SU-DHL-6 (cell line): ENCODE data around the gene SKAP2.

Experiments
- H2AFZ ChIP-seq: fragments of 200-600 bp; sonication (generic); 2 replicates; pipeline ENCODE4 v1.6.1; 2014; ENCODE audit warnings: low read depth, mild to moderate bottlenecking, moderate library complexity, mixed read lengths, antibody characterized with exemption, low read length; ENCODE audit not compliant: severe bottlenecking
- H3F3A ChIP-seq: fragments of 200-600 bp; shearing (Covaris generic); 2 replicates; pipeline ENCODE4 v1.6.0; 2016; ENCODE audit warnings: antibody characterized with exemption, mild to moderate bottlenecking; ENCODE audit not compliant: insufficient read depth
- H3K27ac ChIP-seq: fragments of 200-600 bp; sonication (generic); 2 replicates; pipeline ENCODE4 v1.5.1; 2016; ENCODE audit warnings: low read depth, mild to moderate bottlenecking, low read length, moderate library complexity, mixed read lengths
- H3K27me3 ChIP-seq: fragments of 200-600 bp; sonication (generic), shearing (Covaris generic); 2 replicates; pipeline ENCODE4 v1.6.0; 2014; ENCODE audit warnings: mild to moderate bottlenecking, low read length
- H3K36me3 ChIP-seq: fragments of 200-600 bp; sonication (generic); 2 replicates; pipeline ENCODE4 v1.6.1; 2014; ENCODE audit warnings: mild to moderate bottlenecking, low read length, mixed read lengths
- H3K4me2 ChIP-seq: fragments of 300-600, 200-600 bp; shearing (Covaris generic), sonication (generic); 2 replicates; pipeline ENCODE4 v1.6.0; 2014; ENCODE audit warnings: low read length, low read depth, mild to moderate bottlenecking; ENCODE audit not compliant: poor library complexity, severe bottlenecking
- H3K4me3 ChIP-seq: fragments of 200-600 bp; sonication (generic); 2 replicates; pipeline ENCODE4 v1.5.1; 2014; ENCODE audit warnings: antibody characterized with exemption, low read length, mild to moderate bottlenecking, mixed read lengths; ENCODE audit not compliant: insufficient read depth, poor library complexity, severe bottlenecking
- H3K79me2 ChIP-seq: fragments of 200-600 bp; sonication (generic); 2 replicates; pipeline ENCODE4 v1.6.1; 2014; ENCODE audit warnings: mild to moderate bottlenecking, low read length, moderate library complexity; ENCODE audit not compliant: insufficient read depth
- H3K9ac ChIP-seq: fragments of 200-600 bp; sonication (generic); 2 replicates; pipeline ENCODE4 v1.7.0; 2014; ENCODE audit warnings: mild to moderate bottlenecking, low read length
- H3K9me2 ChIP-seq: fragments of 200-600 bp; sonication (generic); replicated peaks from 2 replicates; pipeline ENCODE4 v1.6.1; 2014; ENCODE audit warnings: low read length; ENCODE audit not compliant: insufficient read depth
- H3K9me3 ChIP-seq: fragments of 200-600 bp; sonication (generic); 2 replicates; pipeline ENCODE4 v1.6.1; 2014; ENCODE audit warnings: low read length, mixed read lengths; ENCODE audit not compliant: insufficient read depth
- H4K20me1 ChIP-seq: fragments of 200-600 bp; sonication (generic); 2 replicates; pipeline ENCODE4 v1.6.1; 2014; ENCODE audit warnings: low read depth, mild to moderate bottlenecking, antibody characterized with exemption, low read length, moderate library complexity, mixed read lengths
- CTCF ChIP-seq: fragments of 200-600 bp; sonication (generic); IDR thresholded peaks from one replicate; pipeline ENCODE4 v1.5.1; 2017; ENCODE audit warnings: antibody characterized with exemption, mild to moderate bottlenecking, low read length, moderate library complexity; ENCODE audit not compliant: insufficient read depth, poor library complexity, severe bottlenecking
- EZH2phosphoT487 ChIP-seq: fragments of 200-600 bp; sonication (generic), shearing (Covaris generic); conservative IDR thresholded peaks from 2 replicates; pipeline ENCODE4 v1.6.1; 2018; ENCODE audit warnings: mild to moderate bottlenecking, antibody characterized with exemption, low read length, moderate library complexity, mixed read lengths

Gene SKAP2

GRCh38 chr7:26658389-26659084 is 205.9 kb downstream of the SKAP2 start:
- H3K4me3 ChIP-seq, result no peak overlapping the region
- no peak overlapping the region for H3K9ac ChIP-seq

GRCh38 chr7:26657686-26658388 is 206.6 kb downstream of the SKAP2 start:
- Histone ChIP-seq H3K27me3 (no peaks in the 10 kb centered on the region), H3F3A (no peaks in the 10 kb centered on the region), H3K27ac (no peak overlapping the region), H2AFZ (no peak overlapping the region), H4K20me1 (no peaks in the 10 kb centered on the region), H3K79me2 (no peaks in the 10 kb centered on the region), H3K9me3 (no peaks in the 10 kb centered on the region), H3K4me2 (no peak overlapping the region), H3K36me3 (no peaks in the 10 kb centered on the region), H3K4me3 (no peak overlapping the region), H3K9ac (no peak overlapping the region), H3K9me2 (no peaks in the 10 kb centered on the region)
- no peak for TF ChIP-seq EZH2phosphoT487
- TF ChIP-seq CTCF, result no peak

More at GRCh38 chr7:26658389-26659084, 205.9 kb downstream of the SKAP2 start:
- Histone ChIP-seq H3K9me3 (no peaks in the 10 kb centered on the region), H3K4me2 (no peak overlapping the region), H3K79me2 (no peaks in the 10 kb centered on the region), H3K9me2 (no peaks in the 10 kb centered on the region), H3F3A (no peaks in the 10 kb centered on the region), H3K36me3 (no peaks in the 10 kb centered on the region), H2AFZ (no peak overlapping the region), H3K27ac (no peak overlapping the region), H4K20me1 (no peaks in the 10 kb centered on the region), H3K27me3 (no peaks in the 10 kb centered on the region)
- no peak for TF ChIP-seq EZH2phosphoT487
- TF ChIP-seq CTCF, result no peak

GRCh38 chr7:26657206-26657641 is 207.2 kb downstream of the SKAP2 start:
- Histone ChIP-seq H4K20me1 (no peaks in the 10 kb centered on the region), H3K4me2 (no peak overlapping the region), H3F3A (no peaks in the 10 kb centered on the region), H3K9ac (no peak overlapping the region), H3K27me3 (no peaks in the 10 kb centered on the region), H3K79me2 (no peaks in the 10 kb centered on the region), H3K36me3 (no peaks in the 10 kb centered on the region), H3K4me3 (no peak overlapping the region), H3K9me2 (no peaks in the 10 kb centered on the region), H3K9me3 (no peaks in the 10 kb centered on the region), H2AFZ (no peak overlapping the region), H3K27ac (no peak overlapping the region)
- TF ChIP-seq EZH2phosphoT487 (no peak), CTCF (no peak)
